Measurements from ENCODE around the gene CNTN4.

CNTN4 gene

DNA sequence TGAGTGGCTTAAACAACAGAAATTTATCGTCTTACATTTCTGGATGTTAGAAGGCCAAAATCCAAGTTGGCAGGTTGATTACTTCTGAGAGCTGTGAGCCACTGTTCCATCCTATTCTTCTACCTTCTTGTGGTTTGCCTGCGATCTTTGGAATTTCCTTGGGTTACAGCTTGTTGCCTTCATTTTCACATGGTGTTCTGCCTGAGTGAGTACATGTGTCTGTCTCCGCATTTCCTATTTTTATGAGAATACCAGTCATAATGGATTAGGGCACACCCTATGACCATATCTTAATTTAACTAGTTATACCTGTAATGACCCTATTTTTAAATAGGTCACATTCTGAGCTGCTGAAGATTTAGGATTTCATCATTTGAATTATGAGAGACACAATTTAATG is 294.3 kb downstream of the CNTN4 start:
- H3K4me3 ChIP-seq (ENCODE audit: low read depth, low read length) = no peak overlapping the region
- TF ChIP-seq, protein P1, sequence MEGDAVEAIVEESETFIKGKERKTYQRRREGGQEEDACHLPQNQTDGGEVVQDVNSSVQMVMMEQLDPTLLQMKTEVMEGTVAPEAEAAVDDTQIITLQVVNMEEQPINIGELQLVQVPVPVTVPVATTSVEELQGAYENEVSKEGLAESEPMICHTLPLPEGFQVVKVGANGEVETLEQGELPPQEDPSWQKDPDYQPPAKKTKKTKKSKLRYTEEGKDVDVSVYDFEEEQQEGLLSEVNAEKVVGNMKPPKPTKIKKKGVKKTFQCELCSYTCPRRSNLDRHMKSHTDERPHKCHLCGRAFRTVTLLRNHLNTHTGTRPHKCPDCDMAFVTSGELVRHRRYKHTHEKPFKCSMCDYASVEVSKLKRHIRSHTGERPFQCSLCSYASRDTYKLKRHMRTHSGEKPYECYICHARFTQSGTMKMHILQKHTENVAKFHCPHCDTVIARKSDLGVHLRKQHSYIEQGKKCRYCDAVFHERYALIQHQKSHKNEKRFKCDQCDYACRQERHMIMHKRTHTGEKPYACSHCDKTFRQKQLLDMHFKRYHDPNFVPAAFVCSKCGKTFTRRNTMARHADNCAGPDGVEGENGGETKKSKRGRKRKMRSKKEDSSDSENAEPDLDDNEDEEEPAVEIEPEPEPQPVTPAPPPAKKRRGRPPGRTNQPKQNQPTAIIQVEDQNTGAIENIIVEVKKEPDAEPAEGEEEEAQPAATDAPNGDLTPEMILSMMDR (IDR thresholded peaks at IDR 0.05; ENCODE audit: insufficient read depth, low read depth, low read length, missing control alignments) = no peak
- no peak for DNase-seq (ENCODE audit: low read depth)

DNA sequence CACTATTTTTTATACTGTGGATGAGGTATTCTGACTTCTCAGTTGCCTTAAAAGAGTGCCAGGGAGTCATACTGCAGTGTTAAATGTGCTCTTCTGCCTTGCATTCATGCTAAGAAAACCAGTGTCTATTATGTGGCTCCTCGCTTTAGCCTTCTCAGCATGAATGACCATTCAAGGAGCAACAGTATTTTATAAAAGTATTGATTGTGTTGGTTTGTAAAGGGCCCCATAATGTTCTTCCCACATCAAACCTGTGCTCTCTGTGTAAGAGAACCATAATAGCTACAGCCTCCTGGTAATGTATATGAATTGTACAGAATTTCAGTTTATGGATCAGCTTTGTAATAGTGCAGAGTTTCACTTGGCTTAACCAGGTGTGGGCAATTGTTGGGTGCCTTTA is 316.4 kb downstream of the CNTN4 start:
- TF ChIP-seq, protein P1 (IDR thresholded peaks at IDR 0.05; ENCODE audit: insufficient read depth, low read depth, low read length, missing control alignments) = no peak
- H3K4me3 ChIP-seq (ENCODE audit: low read depth, low read length) = no peak overlapping the region
- DNase-seq (ENCODE audit: low read depth) = no peak

GRCh38 chr3:2420919-2421318 is 322.3 kb downstream of the CNTN4 start:
- TF ChIP-seq, protein P1 (IDR thresholded peaks at IDR 0.05; ENCODE audit: insufficient read depth, low read depth, low read length, missing control alignments) = no peak
- DNase-seq (ENCODE audit: low read depth) = no peak
- no peak overlapping the region for H3K4me3 ChIP-seq (ENCODE audit: low read depth, low read length)

- TF ChIP-seq, protein P1 (IDR thresholded peaks at IDR 0.05; ENCODE audit: insufficient read depth, low read depth, low read length, missing control alignments) = no peak
- no peak for DNase-seq (ENCODE audit: low read depth)
- H3K4me3 ChIP-seq (ENCODE audit: low read depth, low read length) = no peak overlapping the region
Measured at GRCh38 chr3:2423143-2423542, 324.5 kb downstream of the CNTN4 start.

DNA sequence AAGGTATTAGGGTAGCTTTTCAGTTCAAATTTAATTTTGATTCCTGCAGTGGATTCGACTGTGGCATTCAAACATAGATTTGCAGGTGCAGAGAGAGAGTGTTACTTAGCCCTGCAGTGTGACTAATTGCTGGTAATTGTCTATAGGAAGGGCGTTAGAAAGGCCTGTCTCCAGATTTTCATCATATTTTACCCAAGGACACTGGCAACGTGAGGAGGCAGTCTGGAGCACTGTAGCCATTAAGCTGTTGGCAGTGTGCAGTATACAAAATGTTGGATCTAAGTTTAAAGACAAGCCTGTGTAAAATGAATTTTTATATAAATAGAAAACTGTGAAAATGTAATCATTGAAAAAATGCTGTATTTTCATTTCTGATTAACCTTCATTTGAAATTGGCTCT is 342.9 kb downstream of the CNTN4 start:
- DNase-seq (ENCODE audit: low read depth) = no peak
- no peak overlapping the region for H3K4me3 ChIP-seq (ENCODE audit: low read depth, low read length)
- TF ChIP-seq, protein P1 (IDR thresholded peaks at IDR 0.05; ENCODE audit: insufficient read depth, low read depth, low read length, missing control alignments) = no peak

DNA sequence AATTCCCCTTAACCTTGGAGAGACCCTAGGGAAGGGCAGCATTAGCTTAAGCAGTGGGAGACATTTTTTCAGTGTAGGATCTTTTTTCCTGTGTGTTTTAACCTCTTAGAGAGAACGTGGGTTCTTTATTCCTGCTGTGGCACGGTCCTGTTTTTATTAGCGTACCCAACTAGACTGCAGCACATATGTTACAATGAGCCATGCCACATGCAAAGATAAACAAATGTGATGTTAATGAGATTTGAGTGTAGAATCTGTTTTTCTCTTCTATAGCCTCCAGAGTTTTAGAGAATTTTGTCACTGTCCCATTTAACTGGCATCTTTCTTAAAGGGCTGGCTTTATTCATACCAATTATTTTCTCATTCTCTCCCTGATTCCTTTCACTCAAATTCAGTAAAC is 347.5 kb downstream of the CNTN4 start:
- no peak overlapping the region for H3K4me3 ChIP-seq (ENCODE audit: low read depth, low read length)
- no peak for DNase-seq (ENCODE audit: low read depth)
- TF ChIP-seq, protein P1 (IDR thresholded peaks at IDR 0.05; ENCODE audit: insufficient read depth, low read depth, low read length, missing control alignments) = no peak

DNA sequence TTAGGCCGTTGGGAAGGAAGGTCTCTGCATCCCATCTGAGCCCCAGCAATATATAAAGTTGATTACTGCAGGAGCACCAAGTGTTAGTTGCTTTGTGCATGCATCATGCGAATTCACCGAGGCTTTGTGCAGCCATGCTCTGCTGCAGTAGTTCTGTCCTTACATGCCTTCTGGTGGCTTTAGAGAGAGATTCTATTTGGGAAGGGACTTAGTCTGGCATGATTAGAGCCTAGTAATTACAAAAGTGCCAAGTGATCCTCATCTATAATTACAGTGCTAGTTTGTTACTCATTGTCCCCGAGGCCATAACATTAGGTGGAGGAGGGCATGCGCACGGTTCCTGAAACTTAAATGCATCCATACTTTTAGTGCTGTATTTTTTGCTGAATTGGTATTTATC is 353.6 kb downstream of the CNTN4 start:
- DNase-seq (ENCODE audit: low read depth) = no peak
- TF ChIP-seq, protein P1 (IDR thresholded peaks at IDR 0.05; ENCODE audit: insufficient read depth, low read depth, low read length, missing control alignments) = no peak
- no peak overlapping the region for H3K4me3 ChIP-seq (ENCODE audit: low read depth, low read length)
